ENCODE results near the gene MLPH. TPM values are rescaled to one million over a fixed set of nuclear protein-coding genes. Genes with fewer than 3 reads are reported as not detected.

Gene MLPH
- total and polyA plus RNA-seq, 10 donors: 0.09 to 1.4 (median 0.35) TPM; not detected in 3

GRCh38 chr2:237487496-237487895 lies 445 bp downstream of the MLPH start:
- 35 to 86% (median 39%) methylated on average over 2 to 14 of the region's 14 CpGs for WGBS, 5 donors
- intact Hi-C loops (cut with DNase I; ENCODE audit: low total_unique reads): no loop called here
- Histone ChIP-seq H3K4me1 (peaks cover 0 to 17% (median 12%) of the 10 kb centered on the region in 6 donors), H3K9me3 (peaks cover 0 to 27% (median 19%) of the 10 kb centered on the region in 8 donors), H3K27ac (no peak overlapping the region), H3K36me3 (no peaks in the 10 kb centered on the region), H3K4me3 (peak overlapping the region in 2 of 8 donors; percentile 7 to 47), H3K27me3 (replicated peaks in 1 of 7) (peaks cover 3 to 92% (median 36%) of the 10 kb centered on the region in 7 donors)
- peak; percentile 63 for DNase-seq
- TF ChIP-seq POLR2AphosphoS5 (IDR thresholded peaks at IDR 0.05) (no peak), CTCF (IDR thresholded peaks at IDR 0.05 in 8 of 11, conservative IDR thresholded peaks at IDR 0.05 in 3 of 11) (no peak)

GRCh38 chr2:237488295-237488694 lies 1.2 kb downstream of the MLPH start:
- DNase-seq: peak; percentile 41
- TF ChIP-seq CTCF (IDR thresholded peaks at IDR 0.05 in 8 of 11, conservative IDR thresholded peaks at IDR 0.05 in 3 of 11): no peak
- TF ChIP-seq POLR2A (IDR thresholded peaks at IDR 0.05): no peak
- no peak for TF ChIP-seq POLR2AphosphoS5 (IDR thresholded peaks at IDR 0.05)
- peaks cover 0 to 17% (median 12%) of the 10 kb centered on the region in 6 donors for H3K4me1 ChIP-seq
- H3K9me3 ChIP-seq: peaks cover 0 to 32% (median 22%) of the 10 kb centered on the region in 8 donors
- WGBS, 5 donors: 76 to 88% (median 85%) methylated on average over 6 of the region's 6 CpGs
- no peak overlapping the region for H3K4me3 ChIP-seq
- intact Hi-C loops (cut with DNase I; ENCODE audit: low total_unique reads): no loop called here
- no peak overlapping the region for H3K27ac ChIP-seq
- H3K27me3 ChIP-seq (replicated peaks in 1 of 7): peaks cover 3 to 90% (median 36%) of the 10 kb centered on the region in 7 donors
- no peaks in the 10 kb centered on the region for H3K36me3 ChIP-seq

- Histone ChIP-seq H3K4me1 (peaks cover 0 to 17% (median 12%) of the 10 kb centered on the region in 6 donors), H3K27me3 (replicated peaks in 1 of 7) (peaks cover 3 to 82% (median 36%) of the 10 kb centered on the region in 7 donors), H3K27ac (no peak overlapping the region), H3K9me3 (peaks cover 0 to 32% (median 22%) of the 10 kb centered on the region in 8 donors), H3K4me3 (no peak overlapping the region), H3K36me3 (no peaks in the 10 kb centered on the region)
- peak; percentile 38 for DNase-seq
- 71 to 90% (median 82%) methylated on average over 6 of the region's 6 CpGs for WGBS, 5 donors
- intact Hi-C loops (cut with DNase I; ENCODE audit: low total_unique reads): no loop called here
- TF ChIP-seq POLR2AphosphoS5 (IDR thresholded peaks at IDR 0.05) (no peak), CTCF (IDR thresholded peaks at IDR 0.05 in 8 of 11, conservative IDR thresholded peaks at IDR 0.05 in 3 of 11) (no peak), POLR2A (IDR thresholded peaks at IDR 0.05) (no peak)
Measured at GRCh38 chr2:237488901-237489860, 2.1 kb downstream of the MLPH start.
